ENCODE measurements around the gene MMP23B. TPM values are rescaled to one million over a fixed set of nuclear protein-coding genes. Genes with fewer than 3 reads are reported as not detected.

The MMP23B gene
- total RNA-seq, 6 experiments from 2014 or later = 0.75 to 4.0 (median 2.3) TPM

DNA sequence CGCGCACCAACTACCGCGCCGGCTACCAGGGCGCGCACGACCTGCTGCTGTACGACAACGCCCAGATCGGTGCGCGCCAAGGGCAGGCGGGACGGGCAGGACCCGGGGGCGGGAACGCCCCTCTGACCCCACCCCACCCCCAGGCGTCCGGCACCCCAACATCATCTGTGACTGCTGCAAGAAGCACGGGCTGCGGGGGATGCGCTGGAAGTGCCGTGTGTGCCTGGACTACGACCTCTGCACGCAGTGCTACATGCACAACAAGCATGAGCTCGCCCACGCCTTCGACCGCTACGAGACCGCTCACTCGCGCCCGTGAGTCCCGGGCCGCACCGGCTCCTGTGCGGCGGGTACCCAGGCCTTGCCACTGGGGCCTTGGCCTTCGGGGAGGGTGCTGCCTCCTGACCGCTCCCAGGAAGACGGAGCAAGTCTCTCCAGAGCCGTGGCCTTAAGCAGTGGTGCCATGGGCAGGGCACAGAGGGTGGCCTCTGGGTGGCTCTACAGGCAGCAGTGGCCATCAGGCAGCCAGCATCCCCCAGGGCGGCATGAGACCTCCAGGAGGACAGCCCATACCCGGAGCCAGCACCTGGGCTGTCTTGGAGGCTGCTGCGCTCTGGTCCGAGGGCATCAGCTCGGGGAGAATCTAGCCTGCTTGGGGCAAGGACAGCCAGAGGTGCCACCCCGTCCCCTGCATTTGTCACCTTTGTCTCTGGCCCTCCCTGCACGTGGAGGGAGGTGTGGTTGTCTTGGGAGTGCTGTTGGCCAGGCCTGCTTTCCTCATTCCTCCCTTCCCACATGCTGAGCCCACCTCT lies 8.1 kb upstream of the MMP23B start:
- DNase-seq (peak in 2 of 3 donors; percentile 9 to 56), ATAC-seq (no peak)
- no peaks in the 10 kb centered on the region for H3K4me1 ChIP-seq
- no peak overlapping the region for H3K4me3 ChIP-seq
- intact Hi-C loops (cut with DNase I) = loop anchor here in 1 of 2 donors (10.0 kb wide), 1 partner anchor 51 kb away; no protein-coding TSS in a partner anchor
- WGBS (ENCODE audit: insufficient coverage, low coverage, low lambda C conversion rate, missing lambda C conversion rate) = no CpG with 5 or more reads among the region's 51 CpGs
- TF ChIP-seq, protein P1, sequence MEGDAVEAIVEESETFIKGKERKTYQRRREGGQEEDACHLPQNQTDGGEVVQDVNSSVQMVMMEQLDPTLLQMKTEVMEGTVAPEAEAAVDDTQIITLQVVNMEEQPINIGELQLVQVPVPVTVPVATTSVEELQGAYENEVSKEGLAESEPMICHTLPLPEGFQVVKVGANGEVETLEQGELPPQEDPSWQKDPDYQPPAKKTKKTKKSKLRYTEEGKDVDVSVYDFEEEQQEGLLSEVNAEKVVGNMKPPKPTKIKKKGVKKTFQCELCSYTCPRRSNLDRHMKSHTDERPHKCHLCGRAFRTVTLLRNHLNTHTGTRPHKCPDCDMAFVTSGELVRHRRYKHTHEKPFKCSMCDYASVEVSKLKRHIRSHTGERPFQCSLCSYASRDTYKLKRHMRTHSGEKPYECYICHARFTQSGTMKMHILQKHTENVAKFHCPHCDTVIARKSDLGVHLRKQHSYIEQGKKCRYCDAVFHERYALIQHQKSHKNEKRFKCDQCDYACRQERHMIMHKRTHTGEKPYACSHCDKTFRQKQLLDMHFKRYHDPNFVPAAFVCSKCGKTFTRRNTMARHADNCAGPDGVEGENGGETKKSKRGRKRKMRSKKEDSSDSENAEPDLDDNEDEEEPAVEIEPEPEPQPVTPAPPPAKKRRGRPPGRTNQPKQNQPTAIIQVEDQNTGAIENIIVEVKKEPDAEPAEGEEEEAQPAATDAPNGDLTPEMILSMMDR (IDR thresholded peaks at IDR 0.05) = no peak
- TF ChIP-seq POLR2A (IDR thresholded peaks at IDR 0.05) = no peak
- H3K27me3 ChIP-seq = no peaks in the 10 kb centered on the region
- no peaks in the 10 kb centered on the region for H3K9me3 ChIP-seq
- H3K36me3 ChIP-seq = peaks cover 0 to 4% (median 2%) of the 10 kb centered on the region in 4 donors
- no peak overlapping the region for H3K27ac ChIP-seq

GRCh38 chr1:1624443-1625403 lies 7.2 kb upstream of the MMP23B start:
- WGBS (ENCODE audit: insufficient coverage, low coverage, low lambda C conversion rate, missing lambda C conversion rate) = no CpG with 5 or more reads among the region's 38 CpGs
- intact Hi-C loops (cut with DNase I) = loop anchor here in 1 of 2 donors (10.0 kb wide), 1 partner anchor 50 kb away; no protein-coding TSS in a partner anchor
- peaks cover 0 to 4% (median 2%) of the 10 kb centered on the region in 4 donors for H3K36me3 ChIP-seq
- no peaks in the 10 kb centered on the region for H3K4me1 ChIP-seq
- DNase-seq = peak in 2 of 3 donors; percentile 44 to 51
- H3K9me3 ChIP-seq = no peaks in the 10 kb centered on the region
- no peak overlapping the region for H3K4me3 ChIP-seq
- no peak overlapping the region for H3K27ac ChIP-seq
- TF ChIP-seq POLR2A (IDR thresholded peaks at IDR 0.05) = no peak
- TF ChIP-seq, protein P1 (IDR thresholded peaks at IDR 0.05) = no peak
- no peak for ATAC-seq
- H3K27me3 ChIP-seq = no peaks in the 10 kb centered on the region

- Histone ChIP-seq H3K9me3 (no peaks in the 10 kb centered on the region), H3K4me1 (no peaks in the 10 kb centered on the region), H3K27ac (no peak overlapping the region), H3K4me3 (no peak overlapping the region), H3K36me3 (peaks cover 0 to 4% (median 2%) of the 10 kb centered on the region in 4 donors), H3K27me3 (no peaks in the 10 kb centered on the region)
- WGBS (ENCODE audit: insufficient coverage, low coverage, low lambda C conversion rate, missing lambda C conversion rate) = 70% methylated on average over 3 of the region's 28 CpGs
- peak in 2 of 3 donors; percentile 39 for DNase-seq
- ATAC-seq = no peak
- intact Hi-C loops (cut with DNase I) = loop anchor here in 1 of 2 donors (10.0 kb wide), 1 partner anchor 49 kb away; no protein-coding TSS in a partner anchor
- no peak for TF ChIP-seq POLR2A (IDR thresholded peaks at IDR 0.05)
- TF ChIP-seq, protein P1 (IDR thresholded peaks at IDR 0.05) = no peak
Measured at GRCh38 chr1:1625404-1625775, 6.6 kb upstream of the MMP23B start.

- H3K36me3 ChIP-seq = peaks cover 0 to 4% (median 2%) of the 10 kb centered on the region in 4 donors
- no peak overlapping the region for H3K27ac ChIP-seq
- intact Hi-C loops (cut with DNase I) = loop anchor here in 1 of 2 donors (10.0 kb wide), 1 partner anchor 49 kb away; no protein-coding TSS in a partner anchor
- H3K9me3 ChIP-seq = no peaks in the 10 kb centered on the region
- no peaks in the 10 kb centered on the region for H3K27me3 ChIP-seq
- TF ChIP-seq POLR2A (IDR thresholded peaks at IDR 0.05) = no peak
- TF ChIP-seq, protein P1 (IDR thresholded peaks at IDR 0.05) = no peak
- DNase-seq (peak in 2 of 3 donors; percentile 37 to 41), ATAC-seq (no peak)
- H3K4me3 ChIP-seq = no peak overlapping the region
- 100% methylated on average over 5 of the region's 8 CpGs for WGBS (ENCODE audit: insufficient coverage, low coverage, low lambda C conversion rate, missing lambda C conversion rate)
- no peaks in the 10 kb centered on the region for H3K4me1 ChIP-seq
Measured at GRCh38 chr1:1625824-1626206, 6.2 kb upstream of the MMP23B start.

Data from right lobe of liver (tissue), 6 donors.